ENCODE measurements around the gene LAMTOR2. TPM values are rescaled to one million over a fixed set of nuclear protein-coding genes. Genes with fewer than 3 reads are reported as not detected.
A peak's percentile ranks its signal among the peaks of the same experiment; 100 is the strongest.

Gene LAMTOR2
- total RNA-seq, 1 experiment from 2014 or later: 50.6 TPM

DNA sequence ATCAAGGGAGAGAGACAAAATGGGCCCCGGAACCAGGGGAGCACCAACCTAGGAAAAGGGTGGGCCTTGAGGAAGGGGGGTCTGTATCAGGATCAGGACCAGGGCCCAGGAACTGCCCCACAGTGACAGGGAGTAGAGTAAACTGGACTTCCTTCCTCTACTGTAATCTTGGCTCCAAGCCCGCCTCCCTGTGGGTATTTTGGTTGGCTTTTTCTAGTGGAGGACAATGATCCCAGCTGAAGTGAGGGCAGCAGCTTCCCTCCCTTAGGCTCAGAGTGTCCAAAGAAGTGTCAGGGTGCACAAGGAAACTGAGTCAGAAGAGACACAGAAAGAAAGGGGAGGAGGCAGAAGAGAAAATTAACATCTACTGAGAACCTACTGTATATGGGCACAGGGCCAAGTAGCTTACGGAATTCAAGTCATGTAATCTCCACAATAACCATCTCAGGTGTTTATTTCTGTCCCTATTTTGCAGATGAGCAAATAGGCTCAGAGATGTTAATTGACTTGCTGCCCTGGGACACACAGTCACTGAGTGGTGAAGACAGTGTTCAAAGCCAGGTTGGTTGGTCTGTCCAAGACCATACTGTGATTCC, 5.8 kb upstream of the LAMTOR2 start:
- H3K27me3 Mint-ChIP-seq (ENCODE audit: low read depth): no peaks in the 10 kb centered on the region
- no peak for DNase-seq
- Histone ChIP-seq H2AK5ac (ENCODE audit: insufficient read length, low read length) (no peak overlapping the region), H4K20me1 (ENCODE audit: control insufficient read depth, insufficient read depth, insufficient read length) (no peaks in the 10 kb centered on the region), H2BK12ac (ENCODE audit: insufficient read length, low read depth, low read length) (no peak overlapping the region), H2BK15ac (ENCODE audit: low read depth, low read length) (no peak overlapping the region), H3K23me2 (ENCODE audit: insufficient read length, low read depth, low read length, poor library complexity, severe bottlenecking) (no peaks in the 10 kb centered on the region), H2BK5ac (ENCODE audit: insufficient read length, low read length) (no peak overlapping the region), H3K4ac (ENCODE audit: low read depth, low read length) (no peak overlapping the region), H3K18ac (ENCODE audit: insufficient read length, low read depth, low read length) (no peak overlapping the region), H3K27me3 (ENCODE audit: insufficient read depth, low read length) (no peaks in the 10 kb centered on the region), H2BK120ac (ENCODE audit: low read depth, low read length, poor library complexity, severe bottlenecking) (no peak overlapping the region), H4K91ac (ENCODE audit: insufficient read length, low read depth, low read length) (no peak overlapping the region), H3K14ac (ENCODE audit: insufficient read depth, low read length) (no peak overlapping the region), H4K8ac (replicated peaks; ENCODE audit: insufficient read length, low read depth, low read length) (no peak overlapping the region), H3K4me2 (ENCODE audit: insufficient read depth, insufficient read length, low read length) (no peak overlapping the region), H3T11ph (ENCODE audit: low read length) (no peak overlapping the region), H3K79me2 (ENCODE audit: insufficient read depth, low read length) (no peaks in the 10 kb centered on the region; the same call in 1 of the 2 replicates), H3K9ac (ENCODE audit: extremely low read depth, insufficient read length, low read length) (no peak overlapping the region), H3K27ac (ENCODE audit: insufficient read length, low read depth, low read length) (no peak overlapping the region), H3K79me1 (ENCODE audit: insufficient read depth, low read depth, low read length, poor library complexity, severe bottlenecking) (peaks cover 4% of the 10 kb centered on the region), H3K23ac (ENCODE audit: insufficient read length, low read depth, low read length) (no peak overlapping the region), H3K56ac (ENCODE audit: insufficient read length, low read depth, low read length) (no peak overlapping the region), H4K5ac (ENCODE audit: insufficient read length, low read depth, low read length) (no peak overlapping the region), H2BK20ac (ENCODE audit: low read depth, low read length, poor library complexity, severe bottlenecking) (no peak overlapping the region), H2AFZ (ENCODE audit: low read length) (no peak overlapping the region), H3K4me1 (ENCODE audit: insufficient read depth, low read length) (no peaks in the 10 kb centered on the region), H3K9me3 (ENCODE audit: control insufficient read depth, low read depth, low read length) (no peaks in the 10 kb centered on the region)
- H3K36me3 Mint-ChIP-seq (ENCODE audit: insufficient read depth in 1 of 3, low read depth in 3 of 3): peaks cover 10 to 53% (median 52%) of the 10 kb centered on the region in 3 experiments; a peak in 6 of 7 replicates
- no peak overlapping the region for H3K4me3 Mint-ChIP-seq
- no CpG with 5 or more reads among the region's 3 CpGs for WGBS (ENCODE audit: extremely low coverage, insufficient read length, low lambda C conversion rate)
- no peaks in the 10 kb centered on the region for H3K9me3 Mint-ChIP-seq
- TF ChIP-seq, protein P1, sequence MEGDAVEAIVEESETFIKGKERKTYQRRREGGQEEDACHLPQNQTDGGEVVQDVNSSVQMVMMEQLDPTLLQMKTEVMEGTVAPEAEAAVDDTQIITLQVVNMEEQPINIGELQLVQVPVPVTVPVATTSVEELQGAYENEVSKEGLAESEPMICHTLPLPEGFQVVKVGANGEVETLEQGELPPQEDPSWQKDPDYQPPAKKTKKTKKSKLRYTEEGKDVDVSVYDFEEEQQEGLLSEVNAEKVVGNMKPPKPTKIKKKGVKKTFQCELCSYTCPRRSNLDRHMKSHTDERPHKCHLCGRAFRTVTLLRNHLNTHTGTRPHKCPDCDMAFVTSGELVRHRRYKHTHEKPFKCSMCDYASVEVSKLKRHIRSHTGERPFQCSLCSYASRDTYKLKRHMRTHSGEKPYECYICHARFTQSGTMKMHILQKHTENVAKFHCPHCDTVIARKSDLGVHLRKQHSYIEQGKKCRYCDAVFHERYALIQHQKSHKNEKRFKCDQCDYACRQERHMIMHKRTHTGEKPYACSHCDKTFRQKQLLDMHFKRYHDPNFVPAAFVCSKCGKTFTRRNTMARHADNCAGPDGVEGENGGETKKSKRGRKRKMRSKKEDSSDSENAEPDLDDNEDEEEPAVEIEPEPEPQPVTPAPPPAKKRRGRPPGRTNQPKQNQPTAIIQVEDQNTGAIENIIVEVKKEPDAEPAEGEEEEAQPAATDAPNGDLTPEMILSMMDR (conservative IDR thresholded peaks at IDR 0.05): no peak
- H3K27ac Mint-ChIP-seq: peak overlapping the region in 1 of 3 experiments; percentile 20; a peak in 1 of 7 replicates
- H3K4me1 Mint-ChIP-seq: peaks cover 11 to 13% of the 10 kb centered on the region in 2 experiments

Measured in H9 (cell line).